Prostate gland (tissue), 2 donors: ENCODE results near the gene ZNF77.

Experiments
- CTCF ChIP-seq, 4 experiments: fragments of 200-600 bp in 2 of 4; fragments of 450-650 bp in 2 of 4; sonication (generic) in 2 of 4; IDR thresholded peaks; 1 replicate in 3 of 4; 2 replicates in 1 of 4; pipeline ENCODE4 v1.5.1; 2016 to 2019; ENCODE audit warnings: antibody characterized with exemption in 4 of 4, mild to moderate bottlenecking in 2 of 4, moderate library complexity in 2 of 4
- POLR2A ChIP-seq: fragments of 450-650 bp; IDR thresholded peaks from one replicate; pipeline ENCODE4 v1.6.1; 2016; ENCODE audit warnings: antibody characterized with exemption, mild to moderate bottlenecking
- POLR2AphosphoS5 ChIP-seq: sonication (generic); formaldehyde crosslinking; IDR thresholded peaks from one replicate; pipeline ENCODE4 v1.6.1; 2017; ENCODE audit warnings: antibody characterized with exemption

- no peak for TF ChIP-seq POLR2A
- no peak for TF ChIP-seq CTCF (IDR thresholded peaks at IDR 0.05)
- no peak for TF ChIP-seq POLR2AphosphoS5
These were observed 39.4 kb upstream of the ZNF77 start for GRCh38 chr19:2984215-2984528.
